ENCODE data around the gene CNOT10.

- TF ChIP-seq, protein P1, sequence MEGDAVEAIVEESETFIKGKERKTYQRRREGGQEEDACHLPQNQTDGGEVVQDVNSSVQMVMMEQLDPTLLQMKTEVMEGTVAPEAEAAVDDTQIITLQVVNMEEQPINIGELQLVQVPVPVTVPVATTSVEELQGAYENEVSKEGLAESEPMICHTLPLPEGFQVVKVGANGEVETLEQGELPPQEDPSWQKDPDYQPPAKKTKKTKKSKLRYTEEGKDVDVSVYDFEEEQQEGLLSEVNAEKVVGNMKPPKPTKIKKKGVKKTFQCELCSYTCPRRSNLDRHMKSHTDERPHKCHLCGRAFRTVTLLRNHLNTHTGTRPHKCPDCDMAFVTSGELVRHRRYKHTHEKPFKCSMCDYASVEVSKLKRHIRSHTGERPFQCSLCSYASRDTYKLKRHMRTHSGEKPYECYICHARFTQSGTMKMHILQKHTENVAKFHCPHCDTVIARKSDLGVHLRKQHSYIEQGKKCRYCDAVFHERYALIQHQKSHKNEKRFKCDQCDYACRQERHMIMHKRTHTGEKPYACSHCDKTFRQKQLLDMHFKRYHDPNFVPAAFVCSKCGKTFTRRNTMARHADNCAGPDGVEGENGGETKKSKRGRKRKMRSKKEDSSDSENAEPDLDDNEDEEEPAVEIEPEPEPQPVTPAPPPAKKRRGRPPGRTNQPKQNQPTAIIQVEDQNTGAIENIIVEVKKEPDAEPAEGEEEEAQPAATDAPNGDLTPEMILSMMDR (conservative IDR thresholded peaks at IDR 0.05 in 1 of 2, IDR thresholded peaks at IDR 0.05 in 1 of 2; ENCODE audit: low read depth in 1 of 2, low read length in 2 of 2): no peak
- TF ChIP-seq EZH2 (IDR thresholded peaks at IDR 0.05; ENCODE audit: low read length, missing control alignments): no peak
Measured at GRCh38 chr3:32821686-32822296, 136.8 kb downstream of the CNOT10 start.
